Trophoblast cell (in vitro differentiated cells and primary cell): ENCODE results near the gene DGKB.

Experiments used
- DNase-seq, 2 donors: peaks; one replicate each; pipeline ENCODE4 v3.0.0-alpha.2; 2016
- H2AFZ ChIP-seq: 2 replicates; pipeline ENCODE4 v1.6.1; 2013; ENCODE audit warnings: low read length, moderate library complexity, mild to moderate bottlenecking; ENCODE audit not compliant: insufficient read depth, poor library complexity
- H2AK5ac ChIP-seq: 2 replicates; pipeline ENCODE4 v1.6.1; 2013; ENCODE audit warnings: mild to moderate bottlenecking, low read length
- H2BK120ac ChIP-seq: 2 replicates; pipeline ENCODE4 v1.6.1; 2013; ENCODE audit warnings: low read length, mild to moderate bottlenecking, moderate library complexity; ENCODE audit not compliant: insufficient read depth, poor library complexity
- H2BK12ac ChIP-seq: 2 replicates; pipeline ENCODE4 v1.6.1; 2013; ENCODE audit warnings: mild to moderate bottlenecking, low read length, moderate library complexity
- H2BK5ac ChIP-seq: 2 replicates; pipeline ENCODE4 v1.6.1; 2013; ENCODE audit warnings: low read length, low read depth, moderate library complexity, mild to moderate bottlenecking; ENCODE audit not compliant: poor library complexity
- H3K14ac ChIP-seq: 2 replicates; pipeline ENCODE4 v1.6.1; 2013; ENCODE audit warnings: mild to moderate bottlenecking, low read length
- H3K18ac ChIP-seq: 2 replicates; pipeline ENCODE4 v1.6.1; 2013; ENCODE audit warnings: mild to moderate bottlenecking, low read length
- H3K23ac ChIP-seq: 2 replicates; pipeline ENCODE4 v1.6.1; 2013; ENCODE audit warnings: low read length
- H3K27ac ChIP-seq: 2 replicates; pipeline ENCODE4 v1.5.1; 2013; ENCODE audit warnings: low read depth, mild to moderate bottlenecking, inconsistent platforms, low read length, moderate library complexity
- H3K27me3 ChIP-seq: 2 replicates; pipeline ENCODE4 v1.6.1; 2013; ENCODE audit warnings: inconsistent platforms, mild to moderate bottlenecking, low read length, moderate library complexity; ENCODE audit not compliant: insufficient read depth
- H3K36me3 ChIP-seq, 2 experiments: 1 replicate in 1 of 2; 2 replicates in 1 of 2; pipeline ENCODE4 v1.6.1; 2013; ENCODE audit warnings: low read length in 2 of 2, mild to moderate bottlenecking in 2 of 2, moderate library complexity in 1 of 2; ENCODE audit not compliant: insufficient read depth in 2 of 2, control insufficient read depth in 1 of 2
- H3K4ac ChIP-seq: 2 replicates; pipeline ENCODE4 v1.6.1; 2013; ENCODE audit warnings: low read depth, mild to moderate bottlenecking, low read length, moderate library complexity
- H3K4me1 ChIP-seq, 2 experiments: 1 replicate in 1 of 2; 2 replicates in 1 of 2; pipeline ENCODE4 v1.6.1; 2013; ENCODE audit warnings: low read length in 2 of 2, mild to moderate bottlenecking in 2 of 2, moderate library complexity in 1 of 2; ENCODE audit not compliant: insufficient read depth in 2 of 2, control insufficient read depth in 1 of 2
- H3K4me2 ChIP-seq: 2 replicates; pipeline ENCODE4 v1.6.1; 2013; ENCODE audit warnings: inconsistent platforms, mild to moderate bottlenecking, low read length, moderate library complexity
- H3K4me3 ChIP-seq: 2 replicates; pipeline ENCODE4 v1.5.1; 2013; ENCODE audit warnings: mild to moderate bottlenecking, low read depth, low read length, inconsistent platforms
- H3K79me1 ChIP-seq: one replicate; pipeline ENCODE4 v1.6.1; 2013; ENCODE audit warnings: low read length
- H3K79me2 ChIP-seq: 2 replicates; pipeline ENCODE4 v1.6.1; 2013; ENCODE audit warnings: low read length, mild to moderate bottlenecking; ENCODE audit not compliant: control insufficient read depth, insufficient read depth, poor library complexity
- H3K9ac ChIP-seq: 2 replicates; pipeline ENCODE4 v1.6.1; 2013; ENCODE audit warnings: mild to moderate bottlenecking, low read length
- H3K9me3 ChIP-seq: 2 replicates; pipeline ENCODE4 v1.6.1; 2013; ENCODE audit warnings: low read depth, mild to moderate bottlenecking, control low read depth, inconsistent platforms, low read length; ENCODE audit not compliant: insufficient read depth
- H4K12ac ChIP-seq: 2 replicates; pipeline ENCODE4 v1.6.1; 2013; ENCODE audit warnings: low read depth, mild to moderate bottlenecking, low read length, moderate library complexity
- H4K8ac ChIP-seq: 2 replicates; pipeline ENCODE4 v1.6.1; 2013; ENCODE audit warnings: low read depth, mild to moderate bottlenecking, low read length, moderate library complexity
- H4K91ac ChIP-seq: one replicate; pipeline ENCODE4 v1.6.1; 2013; ENCODE audit warnings: low read depth, mild to moderate bottlenecking, low read length, moderate library complexity
- WGBS: extraction: QIAGEN DNeasy Blood & Tissue Kit; methylation state at CpG from one replicate; pipeline ENCODE4 v1.1.7; 2013; ENCODE audit warnings: missing lambda C conversion rate; ENCODE audit not compliant: insufficient read length, insufficient coverage; ENCODE audit errors: extremely low coverage; 5-methylcytosine and 5-hydroxymethylcytosine counted together

DGKB gene

DNA sequence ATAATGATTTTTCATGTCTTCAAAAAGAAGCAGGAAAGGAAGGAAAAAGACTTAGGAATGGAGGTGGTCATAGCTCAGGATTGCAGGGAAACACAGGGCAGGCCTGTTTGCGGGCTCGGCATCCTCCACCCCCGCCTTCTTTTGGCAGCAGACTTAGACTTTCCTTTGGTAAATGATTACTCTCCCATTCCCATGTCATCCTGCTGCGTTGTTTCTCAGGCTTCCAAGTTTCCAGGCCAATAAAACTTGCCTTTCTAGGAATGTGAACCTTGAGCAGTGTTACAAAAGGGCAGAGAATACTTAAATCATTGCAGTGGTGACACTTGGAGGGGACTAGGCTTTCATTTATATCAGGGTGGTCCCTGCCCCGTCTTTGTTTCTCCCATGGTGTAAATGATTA lies 34.0 kb upstream of the DGKB start:
- Histone ChIP-seq H4K12ac (no peak overlapping the region), H3K23ac (no peak overlapping the region), H3K79me1 (no peaks in the 10 kb centered on the region), H2BK5ac (no peak overlapping the region), H3K27ac (no peak overlapping the region), H4K8ac (no peak overlapping the region), H3K18ac (no peak overlapping the region), H3K9me3 (no peaks in the 10 kb centered on the region), H2BK120ac (no peak overlapping the region), H3K4me3 (no peak overlapping the region), H4K91ac (no peak overlapping the region), H3K4ac (no peak overlapping the region), H3K27me3 (no peaks in the 10 kb centered on the region), H2AFZ (no peak overlapping the region), H3K14ac (no peak overlapping the region), H3K79me2 (no peaks in the 10 kb centered on the region), H3K4me2 (no peak overlapping the region), H3K36me3 (no peaks in the 10 kb centered on the region), H3K4me1 (no peaks in the 10 kb centered on the region), H2AK5ac (no peak overlapping the region), H2BK12ac (no peak overlapping the region), H3K9ac (no peak overlapping the region)
- DNase-seq, result no peak
- no CpG with 5 or more reads among the region's 5 CpGs for WGBS

DNA sequence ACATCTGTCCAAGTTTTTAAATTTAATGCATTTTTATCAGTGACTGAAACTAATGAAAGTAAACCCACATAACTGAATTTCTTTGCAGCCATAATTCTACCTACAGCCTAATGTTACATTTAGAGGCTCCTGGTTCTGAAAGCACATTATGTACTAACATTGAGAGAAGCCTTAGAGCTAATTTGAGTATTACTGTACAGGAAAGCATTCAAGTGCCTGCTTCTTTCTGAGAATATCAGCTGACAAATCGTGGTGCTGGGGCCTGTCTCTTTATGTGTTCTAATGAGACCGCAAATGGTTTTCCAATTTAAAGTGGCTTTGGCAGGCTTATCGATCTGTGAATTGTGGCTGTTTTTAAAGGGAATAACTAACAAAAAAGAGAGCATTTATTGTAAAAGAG lies 32.3 kb upstream of the DGKB start:
- no peak overlapping the region for H3K9ac ChIP-seq
- no peak overlapping the region for H3K4me3 ChIP-seq
- no peaks in the 10 kb centered on the region for H3K79me1 ChIP-seq
- no peak overlapping the region for H3K18ac ChIP-seq
- WGBS, result no CpG with 5 or more reads among the region's 3 CpGs
- H3K27me3 ChIP-seq, result no peaks in the 10 kb centered on the region
- no peak overlapping the region for H4K91ac ChIP-seq
- no peak overlapping the region for H2BK5ac ChIP-seq
- no peak overlapping the region for H3K23ac ChIP-seq
- no peak overlapping the region for H2AK5ac ChIP-seq
- no peak overlapping the region for H2BK12ac ChIP-seq
- H3K4ac ChIP-seq, result no peak overlapping the region
- no peak overlapping the region for H4K12ac ChIP-seq
- no peak overlapping the region for H2BK120ac ChIP-seq
- no peaks in the 10 kb centered on the region for H3K36me3 ChIP-seq
- H3K14ac ChIP-seq, result no peak overlapping the region
- H3K79me2 ChIP-seq, result no peaks in the 10 kb centered on the region
- H4K8ac ChIP-seq, result no peak overlapping the region
- no peak for DNase-seq
- H3K27ac ChIP-seq, result no peak overlapping the region
- H3K9me3 ChIP-seq, result no peaks in the 10 kb centered on the region
- no peak overlapping the region for H2AFZ ChIP-seq
- no peak overlapping the region for H3K4me2 ChIP-seq
- no peaks in the 10 kb centered on the region for H3K4me1 ChIP-seq

DNA sequence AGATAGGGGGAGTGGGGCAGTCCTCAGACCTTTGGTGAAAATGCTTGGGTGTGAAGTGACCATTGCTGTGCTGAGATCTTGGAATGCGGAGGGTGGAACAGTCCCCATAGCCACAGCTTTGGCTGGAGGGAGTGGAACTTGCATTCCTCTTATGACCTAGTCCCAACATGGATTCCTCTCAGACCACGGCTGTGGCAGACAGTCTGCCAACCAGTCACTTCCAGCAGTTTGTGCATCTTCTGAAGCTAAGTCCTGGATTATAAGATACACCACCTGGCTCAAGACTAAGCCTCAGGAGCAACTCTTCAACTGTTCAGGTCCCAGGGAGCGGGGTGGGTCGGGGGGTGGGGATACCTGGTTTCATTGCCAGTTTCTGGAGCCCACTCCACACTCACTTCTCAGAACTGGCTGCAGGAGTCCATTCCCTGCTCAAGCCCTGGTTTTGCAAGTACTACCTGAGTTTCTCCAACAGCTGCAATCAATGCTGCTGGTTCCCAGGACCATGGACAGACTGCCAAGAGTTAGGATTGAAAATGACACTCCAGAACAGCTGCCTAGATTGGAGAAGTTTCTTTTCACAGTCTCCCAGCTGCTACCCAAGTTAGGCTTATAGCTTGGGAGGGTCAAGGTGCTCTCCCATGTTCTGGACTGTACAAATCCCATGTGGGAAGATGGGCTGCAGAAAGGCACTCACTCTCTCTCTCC lies 29.1 kb upstream of the DGKB start:
- WGBS, result no CpG with 5 or more reads among the region's 4 CpGs
- no peak overlapping the region for H4K8ac ChIP-seq
- no peaks in the 10 kb centered on the region for H3K79me1 ChIP-seq
- H4K91ac ChIP-seq, result no peak overlapping the region
- DNase-seq, result no peak
- no peaks in the 10 kb centered on the region for H3K4me1 ChIP-seq
- H4K12ac ChIP-seq, result no peak overlapping the region
- no peak overlapping the region for H3K4ac ChIP-seq
- no peak overlapping the region for H3K9ac ChIP-seq
- no peak overlapping the region for H3K18ac ChIP-seq
- no peak overlapping the region for H2AK5ac ChIP-seq
- no peak overlapping the region for H2BK12ac ChIP-seq
- no peak overlapping the region for H2BK120ac ChIP-seq
- no peak overlapping the region for H3K4me3 ChIP-seq
- no peak overlapping the region for H2AFZ ChIP-seq
- H3K36me3 ChIP-seq, result no peaks in the 10 kb centered on the region
- no peak overlapping the region for H3K4me2 ChIP-seq
- no peaks in the 10 kb centered on the region for H3K79me2 ChIP-seq
- no peak overlapping the region for H2BK5ac ChIP-seq
- no peaks in the 10 kb centered on the region for H3K27me3 ChIP-seq
- no peak overlapping the region for H3K27ac ChIP-seq
- no peak overlapping the region for H3K23ac ChIP-seq
- H3K14ac ChIP-seq, result no peak overlapping the region
- H3K9me3 ChIP-seq, result no peaks in the 10 kb centered on the region

DNA sequence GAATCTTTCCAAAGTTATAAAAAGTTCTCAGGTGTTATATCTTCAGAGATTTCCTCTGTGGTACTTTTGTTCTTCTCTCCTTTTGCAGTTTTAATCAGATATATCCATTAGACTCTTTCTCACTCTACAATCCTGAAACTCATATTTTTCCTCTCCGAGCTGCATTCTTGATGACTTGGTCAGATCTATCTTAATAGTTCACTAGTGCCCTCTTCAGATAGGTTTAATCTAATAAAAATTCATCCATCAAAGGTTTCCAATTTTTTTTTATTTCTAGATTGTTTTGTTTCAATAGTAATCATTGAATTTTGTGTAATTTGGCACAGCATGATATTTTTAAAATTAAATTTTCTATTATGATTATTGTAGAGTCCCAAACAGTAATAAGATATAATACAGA lies 21.8 kb upstream of the DGKB start:
- WGBS, result no CpG with 5 or more reads among the region's 1 CpG
- H3K36me3 ChIP-seq, result no peaks in the 10 kb centered on the region
- H4K8ac ChIP-seq, result no peak overlapping the region
- no peaks in the 10 kb centered on the region for H3K9me3 ChIP-seq
- no peak overlapping the region for H3K9ac ChIP-seq
- H3K79me1 ChIP-seq, result no peaks in the 10 kb centered on the region
- no peaks in the 10 kb centered on the region for H3K4me1 ChIP-seq
- H3K14ac ChIP-seq, result no peak overlapping the region
- no peaks in the 10 kb centered on the region for H3K79me2 ChIP-seq
- no peak overlapping the region for H3K4ac ChIP-seq
- H2AFZ ChIP-seq, result no peak overlapping the region
- no peak overlapping the region for H2BK120ac ChIP-seq
- H2BK5ac ChIP-seq, result no peak overlapping the region
- no peak overlapping the region for H3K27ac ChIP-seq
- no peak overlapping the region for H3K18ac ChIP-seq
- no peaks in the 10 kb centered on the region for H3K27me3 ChIP-seq
- no peak overlapping the region for H3K23ac ChIP-seq
- no peak for DNase-seq
- H3K4me2 ChIP-seq, result no peak overlapping the region
- no peak overlapping the region for H2AK5ac ChIP-seq
- no peak overlapping the region for H4K12ac ChIP-seq
- H4K91ac ChIP-seq, result no peak overlapping the region
- H2BK12ac ChIP-seq, result no peak overlapping the region
- H3K4me3 ChIP-seq, result no peak overlapping the region
